H1 (cell line): ENCODE measurements around the gene S100A14. TPM values are rescaled to one million over a fixed set of nuclear protein-coding genes. Genes with fewer than 3 reads are reported as not detected.

Experiments used
- CHD7 ChIP-seq: fragments of 300-600 bp; sonication (generic); IDR thresholded peaks from 2 replicates; pipeline ENCODE4 v1.7.1; 2012; ENCODE audit warnings: low read length, moderate library complexity, mild to moderate bottlenecking, inconsistent platforms; ENCODE audit not compliant: insufficient replicate concordance
- CTBP2 ChIP-seq: IDR thresholded peaks from 2 replicates; pipeline ENCODE4 v1.7.0; 2011; ENCODE audit warnings: borderline replicate concordance, mild to moderate bottlenecking, moderate library complexity, mixed read lengths, low read length; ENCODE audit not compliant: insufficient read depth, insufficient read length
- EZH2 ChIP-seq: fragments of 200-600 bp; sonication (generic); IDR thresholded peaks from 2 replicates; pipeline ENCODE4 v1.7.1; 2012; ENCODE audit warnings: low read depth, mild to moderate bottlenecking, moderate library complexity, low read length, inconsistent platforms; ENCODE audit not compliant: severe bottlenecking
- KDM5A ChIP-seq: fragments of 200-600 bp; IDR thresholded peaks from 2 replicates; pipeline ENCODE4 v1.7.1; 2012; ENCODE audit warnings: mild to moderate bottlenecking, low read length, inconsistent platforms, mixed read lengths
- MAFK ChIP-seq: IDR thresholded peaks from 2 replicates; pipeline ENCODE4 v1.6.1; 2012; ENCODE audit warnings: low read depth, mild to moderate bottlenecking, improper control_type of control experiment, low read length
- MAX ChIP-seq: IDR thresholded peaks from 2 replicates; pipeline ENCODE4 v1.6.1; 2012; ENCODE audit warnings: inconsistent platforms
- PHF8 ChIP-seq: fragments of 200-600 bp; sonication (generic); conservative IDR thresholded peaks from 2 replicates; pipeline ENCODE4 v1.7.1; 2012; ENCODE audit warnings: low read depth, mild to moderate bottlenecking, inconsistent platforms, low read length, moderate library complexity
- SP1 ChIP-seq: IDR thresholded peaks from 2 replicates; pipeline ENCODE4 v1.6.1; 2011; ENCODE audit warnings: low read depth, low read length
- SP4 ChIP-seq: IDR thresholded peaks from 2 replicates; pipeline ENCODE4 v1.6.1; 2012; ENCODE audit warnings: low read length, inconsistent platforms
- polyA plus RNA-seq, 7 experiments: library from polyadenylated mRNA; depleted of rRNA in 3 of 7; stranded (reverse) in 5 of 7; unstranded in 2 of 7; fragments of >200 nt in 5 of 7; fragments of 200-250 nt in 2 of 7; gene quantifications; 1 replicate in 5 of 7; 2 replicates in 1 of 7; 4 replicates in 1 of 7; pipeline versions ENCODE4 v1.2.1 to v1.2.3, GENCODE V29; 2011 to 2013; ENCODE audit warnings: missing spikeins in 2 of 7, mixed read lengths in 2 of 7
- total RNA-seq: library from RNA; stranded (reverse); fragmentation: NEBNext Ultra II Directional; extraction: Animal tissue kit (Norgen Biotek cat#: 25700); gene quantifications from 2 replicates; pipeline ENCODE4 v1.2.1, GENCODE V29; 2021

S100A14 gene
- total and polyA plus RNA-seq, 2 of the 8 experiments (the other 6 are each of a cell fraction or from before 2014, with no cell fraction given): 1.4 to 5.3 TPM

- TF ChIP-seq CHD7: no peak
- no peak for TF ChIP-seq EZH2
- no peak for TF ChIP-seq SP4
- no peak for TF ChIP-seq KDM5A
- no peak for TF ChIP-seq MAFK
- no peak for TF ChIP-seq CTBP2
- TF ChIP-seq SP1: no peak
- TF ChIP-seq MAX: no peak
- no peak for TF ChIP-seq PHF8
- TF ChIP-seq, all 59 proteins: peak for 0
These were observed 27.0 kb upstream of the S100A14 start (continued) for GRCh38 chr1:153643100-153643499.
